ENCODE data around the gene ZNF341.
"Not testable (repeated sequence)": the region's sequence is repeated elsewhere in the genome, so short reads cannot be mapped to it uniquely, and the experiment has no call there.

GRCh38 chr20:33755936-33756490 lies 24.2 kb downstream of the ZNF341 start:
- not testable (repeated sequence) for TF ChIP-seq POLR2A (IDR thresholded peaks at IDR 0.05); CTCF (IDR thresholded peaks at IDR 0.05 in 8 of 11, conservative IDR thresholded peaks at IDR 0.05 in 3 of 11); POLR2AphosphoS5 (IDR thresholded peaks at IDR 0.05)

All from spleen (tissue), 7 donors.